ENCODE results near the gene PIEZO1. TPM values are rescaled to one million over a fixed set of nuclear protein-coding genes. Genes with fewer than 3 reads are reported as not detected.

Gene PIEZO1
- total RNA-seq, 2 donors from 2014 or later, result 84.1 to 97.0 TPM

DNA sequence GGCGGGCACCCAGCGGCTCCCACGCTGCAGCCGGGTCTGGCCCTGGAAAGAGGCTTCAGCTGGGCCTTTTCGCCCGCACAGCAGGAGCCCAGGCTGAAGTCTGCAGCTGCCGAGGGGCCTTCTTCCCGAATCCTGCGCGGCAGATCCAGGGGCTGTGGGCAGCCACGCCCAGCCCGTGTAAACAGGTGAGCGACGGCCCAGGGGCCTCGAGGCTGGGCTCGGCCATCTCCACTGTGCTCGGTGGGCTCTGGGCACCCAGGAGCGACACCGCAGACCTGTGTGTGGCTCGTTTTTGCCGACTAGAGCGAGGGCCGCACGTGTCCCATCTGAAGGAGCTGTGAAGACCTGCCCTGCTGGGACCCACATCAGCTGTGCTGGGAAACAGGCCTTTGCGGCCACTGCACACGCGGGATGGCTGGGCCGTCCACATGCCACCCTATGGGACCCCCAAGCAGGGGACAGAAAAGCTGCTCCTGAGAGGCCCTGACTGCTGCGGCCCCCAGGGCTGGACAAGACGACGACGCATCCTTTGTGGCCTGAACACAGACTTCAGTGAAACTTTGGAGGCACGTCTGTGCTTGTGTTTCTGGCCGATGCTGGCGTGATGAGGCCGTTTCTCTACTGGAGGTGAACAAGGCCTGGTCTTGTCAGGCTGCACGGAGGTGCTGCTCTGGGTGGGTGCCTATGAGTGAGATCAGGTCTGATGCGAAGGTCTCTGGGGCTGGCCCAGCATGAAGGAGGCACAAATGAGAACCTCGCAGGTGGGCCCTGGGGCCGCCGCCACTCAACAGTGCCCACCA lies 31.9 kb upstream of the PIEZO1 start:
- H3K9me3 ChIP-seq (ENCODE audit: control insufficient read depth, low read length), result no peaks in the 10 kb centered on the region
- Mint-ChIP-seq H3K27ac (no peak overlapping the region), H3K4me1 (peaks cover 5% of the 10 kb centered on the region), H3K9me3 (no peaks in the 10 kb centered on the region), H3K4me3 (no peak overlapping the region), H3K27me3 (ENCODE audit: insufficient read depth) (no peaks in the 10 kb centered on the region), H3K36me3 (ENCODE audit: low read depth) (no peaks in the 10 kb centered on the region)
- H3K27ac ChIP-seq (ENCODE audit: low read depth, low read length), result no peak overlapping the region
- no peak for DNase-seq
- no peaks in the 10 kb centered on the region for H3K27me3 ChIP-seq (ENCODE audit: control insufficient read depth, insufficient read depth, low read length, poor library complexity, severe bottlenecking)
- H3K9ac ChIP-seq (ENCODE audit: extremely low read depth, low read length, poor library complexity, severe bottlenecking), result no peak overlapping the region
- TF ChIP-seq, protein P1, sequence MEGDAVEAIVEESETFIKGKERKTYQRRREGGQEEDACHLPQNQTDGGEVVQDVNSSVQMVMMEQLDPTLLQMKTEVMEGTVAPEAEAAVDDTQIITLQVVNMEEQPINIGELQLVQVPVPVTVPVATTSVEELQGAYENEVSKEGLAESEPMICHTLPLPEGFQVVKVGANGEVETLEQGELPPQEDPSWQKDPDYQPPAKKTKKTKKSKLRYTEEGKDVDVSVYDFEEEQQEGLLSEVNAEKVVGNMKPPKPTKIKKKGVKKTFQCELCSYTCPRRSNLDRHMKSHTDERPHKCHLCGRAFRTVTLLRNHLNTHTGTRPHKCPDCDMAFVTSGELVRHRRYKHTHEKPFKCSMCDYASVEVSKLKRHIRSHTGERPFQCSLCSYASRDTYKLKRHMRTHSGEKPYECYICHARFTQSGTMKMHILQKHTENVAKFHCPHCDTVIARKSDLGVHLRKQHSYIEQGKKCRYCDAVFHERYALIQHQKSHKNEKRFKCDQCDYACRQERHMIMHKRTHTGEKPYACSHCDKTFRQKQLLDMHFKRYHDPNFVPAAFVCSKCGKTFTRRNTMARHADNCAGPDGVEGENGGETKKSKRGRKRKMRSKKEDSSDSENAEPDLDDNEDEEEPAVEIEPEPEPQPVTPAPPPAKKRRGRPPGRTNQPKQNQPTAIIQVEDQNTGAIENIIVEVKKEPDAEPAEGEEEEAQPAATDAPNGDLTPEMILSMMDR (conservative IDR thresholded peaks at IDR 0.05), result no peak
- H3K4me3 ChIP-seq (ENCODE audit: low read length), result no peak overlapping the region
- H3K36me3 ChIP-seq (ENCODE audit: control insufficient read depth, insufficient read depth, low read length), result no peaks in the 10 kb centered on the region
- 92 to 97% methylated on average over 26 to 41 of the region's 41 CpGs for WGBS, 2 experiments (ENCODE audit: insufficient coverage in 1 of 2, insufficient read length in 1 of 2)
- no peaks in the 10 kb centered on the region for H3K4me1 ChIP-seq (ENCODE audit: control insufficient read depth, insufficient read depth, low read length)

DNA sequence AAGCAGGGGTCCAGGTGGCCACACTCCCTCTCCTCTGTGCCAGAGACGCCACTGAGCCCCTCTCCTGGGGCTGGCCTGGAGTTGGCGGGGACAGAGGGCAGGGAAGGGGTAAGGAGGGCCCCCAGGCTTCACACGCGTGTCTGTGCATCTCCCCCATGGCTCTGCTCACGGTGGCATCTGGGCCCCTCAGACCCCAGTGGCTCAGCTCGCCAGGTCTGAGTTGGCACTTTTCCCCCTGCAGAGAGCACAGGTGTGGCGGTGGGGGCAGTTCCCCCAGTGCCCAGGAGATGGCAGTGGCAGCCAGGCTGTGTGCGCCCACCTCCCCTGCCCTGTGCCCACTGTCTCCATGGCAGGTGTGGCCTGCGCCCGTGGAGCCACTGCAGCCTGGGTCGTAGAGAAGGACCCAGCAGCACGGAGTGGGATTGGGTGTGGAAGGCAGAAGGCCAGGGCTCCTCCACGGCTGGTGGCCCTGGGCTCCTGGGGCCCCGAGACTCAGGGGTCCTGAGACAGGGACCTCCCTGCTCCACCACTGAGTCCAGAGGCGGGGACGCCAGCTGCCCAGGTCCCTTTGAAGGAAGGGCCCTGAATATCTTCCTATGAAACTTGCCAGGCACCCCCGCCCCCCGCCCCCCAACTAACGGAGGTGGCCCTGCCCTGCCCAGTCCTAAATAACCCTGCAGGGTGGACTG lies 31.0 kb upstream of the PIEZO1 start:
- WGBS, 2 experiments (ENCODE audit: insufficient coverage in 1 of 2, insufficient read length in 1 of 2), result 69 to 86% methylated on average over 6 to 19 of the region's 19 CpGs
- Histone ChIP-seq H3K9me3 (ENCODE audit: control insufficient read depth, low read length) (no peaks in the 10 kb centered on the region), H3K4me3 (ENCODE audit: low read length) (no peak overlapping the region), H3K36me3 (ENCODE audit: control insufficient read depth, insufficient read depth, low read length) (no peaks in the 10 kb centered on the region), H3K9ac (ENCODE audit: extremely low read depth, low read length, poor library complexity, severe bottlenecking) (no peak overlapping the region), H3K27me3 (ENCODE audit: control insufficient read depth, insufficient read depth, low read length, poor library complexity, severe bottlenecking) (no peaks in the 10 kb centered on the region), H3K27ac (ENCODE audit: low read depth, low read length) (no peak overlapping the region), H3K4me1 (ENCODE audit: control insufficient read depth, insufficient read depth, low read length) (no peaks in the 10 kb centered on the region)
- Mint-ChIP-seq H3K9me3 (no peaks in the 10 kb centered on the region), H3K27me3 (ENCODE audit: insufficient read depth) (no peaks in the 10 kb centered on the region), H3K27ac (no peak overlapping the region), H3K36me3 (ENCODE audit: low read depth) (no peaks in the 10 kb centered on the region), H3K4me1 (peaks cover 5% of the 10 kb centered on the region), H3K4me3 (no peak overlapping the region)
- TF ChIP-seq, protein P1 (conservative IDR thresholded peaks at IDR 0.05), result peak; percentile 87
- DNase-seq, result peak; percentile 91

DNA sequence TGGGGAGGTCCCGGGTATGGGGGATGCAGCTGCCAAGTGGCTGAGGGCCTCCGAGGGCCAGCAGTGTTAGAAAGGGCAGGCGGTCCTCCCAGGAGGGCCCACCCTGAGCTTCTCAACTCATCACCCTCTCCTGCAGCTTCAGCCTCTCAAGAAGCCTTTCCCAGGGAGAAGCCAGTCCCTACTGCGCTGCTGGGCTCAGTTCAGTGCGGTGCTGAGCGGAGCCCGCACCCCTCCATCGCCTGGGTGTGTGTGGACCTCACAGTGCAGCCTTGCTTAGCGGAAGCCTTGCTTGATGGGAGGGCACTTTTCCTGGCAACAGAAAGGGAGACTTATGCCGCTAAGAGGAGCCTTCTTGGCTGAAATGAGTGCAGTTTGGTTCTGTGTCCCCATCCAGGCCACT lies 30.2 kb upstream of the PIEZO1 start:
- Histone ChIP-seq H3K27me3 (ENCODE audit: control insufficient read depth, insufficient read depth, low read length, poor library complexity, severe bottlenecking) (no peaks in the 10 kb centered on the region), H3K9ac (ENCODE audit: extremely low read depth, low read length, poor library complexity, severe bottlenecking) (no peak overlapping the region), H3K4me3 (ENCODE audit: low read length) (no peak overlapping the region), H3K9me3 (ENCODE audit: control insufficient read depth, low read length) (no peaks in the 10 kb centered on the region), H3K27ac (ENCODE audit: low read depth, low read length) (no peak overlapping the region), H3K4me1 (ENCODE audit: control insufficient read depth, insufficient read depth, low read length) (peaks cover 7% of the 10 kb centered on the region), H3K36me3 (ENCODE audit: control insufficient read depth, insufficient read depth, low read length) (peaks cover 2% of the 10 kb centered on the region)
- DNase-seq, result no peak
- H3K27me3 Mint-ChIP-seq (ENCODE audit: insufficient read depth), result no peaks in the 10 kb centered on the region
- no peak overlapping the region for H3K27ac Mint-ChIP-seq
- peaks cover 1% of the 10 kb centered on the region for H3K36me3 Mint-ChIP-seq (ENCODE audit: low read depth)
- TF ChIP-seq, protein P1 (conservative IDR thresholded peaks at IDR 0.05), result no peak
- H3K4me1 Mint-ChIP-seq, result peaks cover 5% of the 10 kb centered on the region
- H3K4me3 Mint-ChIP-seq, result no peak overlapping the region
- WGBS, 2 experiments (ENCODE audit: insufficient coverage in 1 of 2, insufficient read length in 1 of 2), result 97 to 100% methylated on average over 6 to 10 of the region's 10 CpGs
- H3K9me3 Mint-ChIP-seq, result no peaks in the 10 kb centered on the region

Data from endodermal cell (in vitro differentiated cells).